HL-60/S4 treated with phorbol 12-myristate 13-acetate at 8.2 ng/mL for 4 days and 3 days (cell line): ENCODE measurements around the gene CAMK1.
"Not testable (repeated sequence)": the region's sequence is repeated elsewhere in the genome, so short reads cannot be mapped to it uniquely, and the experiment has no call there.

Experiments used
- in situ Hi-C: fragments of 300-500 bp; cut with MboI; formaldehyde crosslinking; loops from 2 replicates; pipeline ENCODE4 v1.15.0; 2022; ENCODE audit warnings: low sequenced_read_pairs

CAMK1 gene

GRCh38 chr3:9776896-9777693 lies 7.3 kb upstream of the CAMK1 start:
- in situ Hi-C loops = no loop called here

GRCh38 chr3:9771007-9771406 lies 1.3 kb upstream of the CAMK1 start:
- in situ Hi-C loops = not testable (repeated sequence)

- in situ Hi-C loops = no loop called here
These were observed 597 bp upstream of the CAMK1 start for GRCh38 chr3:9770276-9770812.

GRCh38 chr3:9769012-9769411 lies 735 bp downstream of the CAMK1 start:
- in situ Hi-C loops = no loop called here

- in situ Hi-C loops = no loop called here
These were observed 1.5 kb downstream of the CAMK1 start for GRCh38 chr3:9768141-9768775.

GRCh38 chr3:9767418-9767817 lies 2.3 kb downstream of the CAMK1 start:
- in situ Hi-C loops = no loop called here

- in situ Hi-C loops = no loop called here
These were observed 3.9 kb downstream of the CAMK1 start for GRCh38 chr3:9765865-9766264.

- in situ Hi-C loops = no loop called here
These were observed 6.9 kb downstream of the CAMK1 start for GRCh38 chr3:9762871-9763270.

GRCh38 chr3:9761919-9762318 lies 7.8 kb downstream of the CAMK1 start:
- in situ Hi-C loops = no loop called here

GRCh38 chr3:9760779-9761505 lies 8.8 kb downstream of the CAMK1 start:
- in situ Hi-C loops = no loop called here

- in situ Hi-C loops = no loop called here
These were observed 12.3 kb downstream of the CAMK1 start for GRCh38 chr3:9757427-9757826.

GRCh38 chr3:9754678-9755077 lies 15.1 kb downstream of the CAMK1 start:
- in situ Hi-C loops = no loop called here

- in situ Hi-C loops = no loop called here
These were observed 19.0 kb downstream of the CAMK1 start for GRCh38 chr3:9750556-9751411.

GRCh38 chr3:9749645-9750555 lies 19.8 kb downstream of the CAMK1 start, which contains the start of gene OGG1:
TSS of gene OGG1 (plus strand) at chr3:9749952. CDS start at chr3:9750287, 335 bp downstream.
- in situ Hi-C loops = no loop called here

- in situ Hi-C loops = no loop called here
These were observed 20.5 kb downstream of the CAMK1 start for GRCh38 chr3:9749296-9749644.

- in situ Hi-C loops = no loop called here
These were observed 21.7 kb downstream of the CAMK1 start for GRCh38 chr3:9748031-9748430.

GRCh38 chr3:9747267-9747666 lies 22.5 kb downstream of the CAMK1 start:
- in situ Hi-C loops = no loop called here

GRCh38 chr3:9746330-9746729 lies 23.4 kb downstream of the CAMK1 start:
- in situ Hi-C loops = no loop called here

GRCh38 chr3:9745521-9745920 lies 24.2 kb downstream of the CAMK1 start:
- in situ Hi-C loops = no loop called here

GRCh38 chr3:9744162-9744561 lies 25.6 kb downstream of the CAMK1 start:
- in situ Hi-C loops = no loop called here
